Urinary bladder (tissue), 4 donors: ENCODE results near the gene CCDC85C. TPM values are rescaled to one million over a fixed set of nuclear protein-coding genes. Genes with fewer than 3 reads are reported as not detected.

Experiments used
- DNase-seq: peaks from one replicate; pipeline ENCODE4 v3.0.0-alpha.2; 2015; ENCODE audit errors: extremely low spot score
- H3K27ac ChIP-seq: one replicate; pipeline ENCODE4 v1.5.1; 2013; ENCODE audit warnings: low read depth, mild to moderate bottlenecking, moderate library complexity
- H3K36me3 ChIP-seq: one replicate; pipeline ENCODE4 v1.6.1; 2013; ENCODE audit warnings: mild to moderate bottlenecking, moderate library complexity; ENCODE audit not compliant: insufficient read depth
- H3K4me1 ChIP-seq: one replicate; pipeline ENCODE4 v1.6.1; 2013; ENCODE audit warnings: mild to moderate bottlenecking, moderate library complexity; ENCODE audit not compliant: insufficient read depth
- H3K4me3 ChIP-seq: one replicate; pipeline ENCODE4 v1.5.1; 2013; ENCODE audit warnings: low read depth, low read length
- WGBS: extraction: QIAGEN DNeasy Blood & Tissue Kit; methylation state at CpG from one replicate; pipeline ENCODE4 v1.1.7; 2013; 5-methylcytosine and 5-hydroxymethylcytosine counted together
- polyA plus RNA-seq: library from polyadenylated mRNA; stranded (reverse); fragments of 200-250 nt; gene quantifications from one replicate; pipeline ENCODE4 v1.2.3, GENCODE V29; 2013
- total RNA-seq: library from RNA; depleted of rRNA; stranded (reverse); fragments of >200 nt; gene quantifications from one replicate; pipeline ENCODE4 v1.2.3, GENCODE V29; 2014
- donor health status: healthy with polysubstance abuse.
- donor health status: healthy.

The CCDC85C gene
- total and polyA plus RNA-seq, 2 donors = 5.8 to 36.0 TPM

DNA sequence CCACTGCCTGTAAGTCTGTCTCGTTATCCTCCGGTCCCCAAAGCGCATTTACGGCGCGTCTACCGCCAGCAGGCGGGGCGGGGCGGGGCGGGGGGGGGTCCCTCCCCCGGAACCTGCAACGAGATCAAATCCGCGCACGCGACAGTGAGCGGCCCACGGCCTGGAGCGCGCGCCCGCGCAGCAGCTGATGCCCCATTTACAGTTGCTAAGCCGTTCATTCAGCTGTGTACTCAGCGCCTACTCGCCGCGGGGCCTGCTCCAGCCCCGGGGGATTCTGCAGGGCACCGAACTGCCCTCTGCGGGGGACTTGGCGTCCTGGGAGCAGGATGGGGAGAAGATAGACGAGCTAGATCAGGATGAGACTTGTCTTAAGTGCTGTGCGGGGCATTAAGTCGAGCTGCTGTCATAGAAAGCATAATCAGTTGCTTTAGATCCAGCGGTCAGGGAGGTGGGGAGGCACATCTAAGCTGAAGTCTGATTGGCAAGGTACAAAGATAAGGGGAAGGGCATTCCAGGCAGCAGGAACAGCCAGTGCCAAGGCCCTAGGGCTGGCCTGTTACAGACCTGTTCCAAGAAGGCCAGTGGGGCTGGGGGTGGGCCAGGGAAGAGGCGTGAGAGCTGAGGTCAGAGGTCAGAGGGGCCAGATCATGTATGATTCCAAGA lies 1.4 kb upstream of the CCDC85C start:
- 4% methylated on average over 38 of the region's 38 CpGs for WGBS
- H3K4me1 ChIP-seq = no peaks in the 10 kb centered on the region
- H3K27ac ChIP-seq = peak overlapping the region; percentile 84
- H3K4me3 ChIP-seq = peak overlapping the region; percentile 76
- no peaks in the 10 kb centered on the region for H3K36me3 ChIP-seq
- DNase-seq = no peak

DNA sequence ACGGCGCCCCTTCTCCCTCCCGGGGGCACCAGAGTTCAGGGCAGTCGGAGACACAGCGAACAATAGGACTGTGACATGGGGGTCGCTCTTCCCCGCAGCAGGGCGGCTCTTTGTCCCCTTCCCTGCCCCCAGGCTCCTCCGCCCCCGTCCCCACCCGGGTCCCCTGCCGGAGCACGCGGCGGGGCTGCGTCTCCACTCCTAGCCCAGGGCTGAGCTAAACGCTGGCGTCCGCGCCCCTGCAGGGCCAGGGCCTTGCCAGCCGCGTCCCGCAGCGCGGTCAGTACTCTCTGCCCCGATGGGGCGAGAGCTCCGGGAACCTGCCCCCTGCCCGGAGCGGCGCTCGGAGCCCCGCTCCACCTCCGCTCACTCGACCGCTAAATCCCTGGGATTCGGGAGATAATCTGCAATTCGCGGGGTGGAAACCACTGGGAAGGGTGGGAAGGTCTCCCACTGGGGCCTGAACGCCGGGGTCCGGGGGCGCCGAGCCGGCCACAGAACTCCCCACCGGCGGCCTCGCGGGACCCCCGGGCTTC lies 825 bp upstream of the CCDC85C start:
- DNase-seq = no peak
- Histone ChIP-seq H3K36me3 (no peaks in the 10 kb centered on the region), H3K27ac (peak overlapping the region; percentile 84), H3K4me1 (no peaks in the 10 kb centered on the region), H3K4me3 (peak overlapping the region; percentile 76)
- under 1% methylated on average over 50 of the region's 50 CpGs for WGBS

DNA sequence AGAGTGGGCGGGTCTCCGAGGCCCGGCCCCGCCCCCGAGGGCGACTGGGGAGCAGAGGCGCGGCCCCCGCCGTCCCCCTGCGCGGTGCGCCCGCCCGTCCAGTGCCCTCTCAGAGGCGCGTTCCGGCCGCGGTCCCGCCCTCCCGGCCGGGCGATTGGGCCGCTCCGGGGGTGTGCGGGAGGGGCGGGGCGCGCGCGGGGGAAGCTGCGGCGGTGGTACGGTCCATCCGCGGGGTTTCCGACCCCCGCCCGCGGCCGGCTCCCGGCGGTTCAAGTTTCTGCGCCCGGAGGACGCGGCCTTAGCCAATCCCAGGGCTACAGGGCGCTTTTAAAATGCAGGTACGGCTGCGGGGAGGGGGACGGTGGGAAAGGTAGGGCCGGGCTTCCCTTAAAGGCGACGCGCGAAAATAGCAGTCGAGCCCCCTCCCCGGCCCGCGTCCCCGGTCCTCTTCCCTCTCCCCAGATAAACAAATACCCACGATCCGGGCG lies 315 bp upstream of the CCDC85C start:
- no peaks in the 10 kb centered on the region for H3K4me1 ChIP-seq
- H3K27ac ChIP-seq = peak overlapping the region; percentile 84
- WGBS = 1% methylated on average over 63 of the region's 65 CpGs
- H3K4me3 ChIP-seq = peak overlapping the region; percentile 76
- DNase-seq = peak; percentile 85
- no peaks in the 10 kb centered on the region for H3K36me3 ChIP-seq

DNA sequence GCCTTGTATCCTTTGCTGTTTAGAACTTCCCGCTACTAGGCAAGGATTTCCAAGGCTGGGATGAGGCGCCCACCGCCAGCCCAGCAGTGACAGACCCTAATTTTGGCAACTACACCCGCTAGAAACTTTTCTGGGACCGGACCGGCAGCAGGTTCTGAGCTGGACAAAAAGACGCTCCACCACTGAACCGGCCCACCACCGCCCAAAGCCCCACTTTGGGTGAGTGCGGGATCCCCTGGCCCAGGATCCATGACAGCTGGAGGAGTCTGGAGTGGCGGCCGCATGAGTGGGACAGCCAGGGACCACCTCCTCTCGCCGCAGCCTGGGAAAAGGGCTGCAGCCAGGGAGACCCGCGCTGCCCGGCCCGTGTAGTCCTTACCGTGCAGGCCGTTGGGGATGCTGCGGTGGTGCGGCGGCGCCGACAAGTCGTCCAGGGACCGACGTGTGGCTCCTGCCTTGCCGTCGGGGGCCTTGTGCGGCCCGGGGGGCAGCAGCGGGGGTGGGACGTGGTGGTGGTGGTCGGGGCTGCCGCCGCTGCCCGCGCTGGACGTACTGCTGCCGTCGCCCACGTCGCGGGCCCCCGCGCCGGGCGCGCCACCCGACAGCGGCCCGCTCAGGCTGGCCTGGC lies 1.1 kb downstream of the CCDC85C start:
- no peak for DNase-seq
- WGBS = 20% methylated on average over 53 of the region's 53 CpGs
- no peak overlapping the region for H3K27ac ChIP-seq
- H3K4me3 ChIP-seq = peak overlapping the region; percentile 67
- H3K36me3 ChIP-seq = no peaks in the 10 kb centered on the region
- H3K4me1 ChIP-seq = no peaks in the 10 kb centered on the region

DNA sequence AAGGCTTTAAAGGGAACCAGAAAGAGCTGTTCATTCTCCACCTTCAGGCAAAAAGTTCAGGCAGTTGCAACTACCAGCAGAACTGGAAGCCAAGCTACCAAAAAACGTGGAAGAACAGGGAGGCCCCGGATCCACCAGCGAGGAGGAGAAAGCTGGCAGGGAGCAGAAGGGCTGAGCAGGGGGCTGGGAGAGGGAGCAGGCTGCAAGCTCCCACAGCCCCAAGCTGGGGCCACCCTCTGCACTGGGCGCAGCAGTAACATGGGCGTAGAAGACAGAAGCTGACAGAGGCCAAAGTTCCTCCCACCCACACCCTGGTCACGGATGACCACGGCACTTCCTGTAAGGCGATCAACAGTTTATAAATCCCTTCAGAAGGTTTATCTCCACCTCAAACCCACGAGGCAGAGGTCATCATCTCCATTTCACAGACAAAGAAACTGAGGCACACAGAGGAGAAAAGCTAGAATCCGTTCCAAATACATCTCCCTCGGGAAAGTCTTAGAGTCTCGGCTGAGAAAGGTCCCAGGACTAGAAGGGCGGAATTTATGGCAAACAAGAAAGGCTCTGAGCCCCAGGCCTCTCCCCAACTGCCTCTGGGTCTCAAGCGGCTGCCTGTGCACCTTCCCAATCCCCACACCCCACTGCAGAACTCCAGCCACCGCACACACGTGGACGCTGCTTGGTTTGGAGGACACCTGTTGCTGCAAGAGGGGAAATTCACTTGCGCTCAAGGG lies 1.8 kb downstream of the CCDC85C start:
- H3K4me1 ChIP-seq = no peaks in the 10 kb centered on the region
- H3K36me3 ChIP-seq = no peaks in the 10 kb centered on the region
- H3K27ac ChIP-seq = peak overlapping the region; percentile 19
- 22% methylated on average over 18 of the region's 18 CpGs for WGBS
- DNase-seq = no peak
- H3K4me3 ChIP-seq = peak overlapping the region; percentile 67

DNA sequence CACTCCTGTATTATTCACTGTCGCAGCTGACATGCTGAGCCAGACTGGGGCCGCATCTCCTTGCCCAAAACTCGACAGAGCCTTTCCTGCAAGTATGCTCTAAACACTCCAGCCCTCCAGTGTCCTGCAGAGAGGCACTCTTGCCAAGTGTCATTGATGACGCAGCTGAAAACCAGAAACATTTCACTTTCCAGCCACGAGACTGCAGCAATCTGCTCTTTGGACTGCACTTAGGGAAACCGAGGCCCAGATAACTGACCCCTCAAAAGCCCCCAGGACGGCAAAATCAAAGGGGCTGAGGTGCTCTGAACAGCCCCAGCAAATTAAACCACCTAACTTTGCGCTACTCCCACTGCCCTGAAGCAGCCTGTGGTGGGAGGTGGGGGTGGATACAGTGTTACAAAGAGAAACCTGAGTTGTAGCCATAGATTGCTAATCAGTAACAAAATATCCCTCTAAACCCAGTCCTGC lies 2.6 kb downstream of the CCDC85C start:
- H3K36me3 ChIP-seq = no peaks in the 10 kb centered on the region
- DNase-seq = no peak
- H3K4me1 ChIP-seq = no peaks in the 10 kb centered on the region
- H3K4me3 ChIP-seq = peak overlapping the region; percentile 67
- peak overlapping the region; percentile 4 for H3K27ac ChIP-seq
- WGBS = 47% methylated on average over 8 of the region's 8 CpGs

DNA sequence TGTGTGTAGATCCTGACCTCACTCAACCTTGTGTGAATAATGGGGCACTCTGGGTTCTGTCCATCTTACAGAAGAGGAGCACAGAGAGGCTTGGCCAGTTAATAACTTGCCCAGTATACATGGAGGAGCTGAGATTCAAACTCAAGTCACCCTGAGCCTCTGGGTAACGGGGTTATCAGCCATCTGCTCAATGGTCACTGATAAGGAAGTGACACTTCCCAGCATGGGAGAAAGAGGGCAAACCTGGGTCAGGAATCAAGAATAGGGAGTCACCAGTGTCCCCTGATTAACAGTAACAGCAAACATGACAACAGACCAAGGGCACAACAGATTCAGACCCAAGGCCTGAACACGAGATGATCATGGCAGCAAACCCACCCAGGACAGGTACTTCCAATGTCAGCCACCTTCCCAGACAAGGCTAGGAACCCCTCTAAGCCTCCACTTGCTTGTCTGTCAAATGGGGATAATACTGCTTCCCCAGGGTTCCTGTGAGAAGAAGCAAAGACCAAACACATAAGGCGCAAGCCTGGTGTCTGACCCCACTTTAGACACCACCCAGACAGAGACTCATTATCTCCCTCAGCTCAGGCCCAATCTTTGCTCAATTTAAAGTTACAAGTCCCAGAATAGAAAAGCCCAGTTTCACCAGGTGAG lies 3.6 kb downstream of the CCDC85C start:
- no peaks in the 10 kb centered on the region for H3K4me1 ChIP-seq
- no peak overlapping the region for H3K4me3 ChIP-seq
- H3K27ac ChIP-seq = no peak overlapping the region
- 89% methylated on average over 3 of the region's 3 CpGs for WGBS
- no peaks in the 10 kb centered on the region for H3K36me3 ChIP-seq
- DNase-seq = no peak

DNA sequence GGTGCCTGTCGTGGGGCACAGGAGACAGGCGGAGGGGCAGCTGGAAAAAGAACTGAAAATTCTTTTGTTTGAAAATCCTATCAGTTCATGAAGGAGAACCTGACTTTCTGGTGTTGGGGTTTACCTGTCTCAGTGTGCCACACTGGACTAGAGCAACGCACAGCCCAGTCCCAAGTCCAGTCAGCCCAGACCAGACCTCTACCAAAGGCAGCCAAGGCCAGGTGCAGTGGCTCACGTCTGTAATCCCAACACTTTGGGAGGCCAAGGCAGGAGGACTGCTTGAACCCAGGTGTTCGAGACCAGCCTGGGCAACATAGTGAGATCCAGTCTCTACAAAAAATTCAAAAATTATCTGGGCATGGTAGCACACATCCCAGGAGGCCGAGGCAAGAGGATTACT lies 4.6 kb downstream of the CCDC85C start:
- Histone ChIP-seq H3K36me3 (no peaks in the 10 kb centered on the region), H3K27ac (no peak overlapping the region), H3K4me1 (no peaks in the 10 kb centered on the region), H3K4me3 (no peak overlapping the region)
- 83% methylated on average over 6 of the region's 6 CpGs for WGBS
- DNase-seq = no peak

DNA sequence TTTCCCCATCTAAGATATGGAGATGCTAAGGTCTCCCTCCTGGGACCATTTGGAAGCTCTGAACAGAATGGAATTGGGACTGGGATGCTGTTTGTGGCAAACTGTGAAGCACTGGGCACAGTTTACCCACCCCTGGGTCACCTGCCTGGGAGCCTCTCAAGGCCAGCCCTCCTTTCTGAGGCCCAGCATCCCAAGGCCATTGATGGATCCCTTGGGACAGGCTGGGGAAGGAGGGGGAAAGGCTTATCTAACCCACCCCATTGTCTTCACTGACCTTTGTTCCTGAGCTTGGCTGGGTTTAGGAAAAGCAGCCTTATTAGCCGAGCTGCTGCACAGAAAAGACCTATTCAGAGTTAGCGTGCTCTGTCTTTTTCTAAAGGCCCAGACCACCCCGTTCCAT lies 5.2 kb downstream of the CCDC85C start:
- no peak for DNase-seq
- Histone ChIP-seq H3K36me3 (no peaks in the 10 kb centered on the region), H3K4me3 (no peak overlapping the region), H3K4me1 (no peaks in the 10 kb centered on the region), H3K27ac (no peak overlapping the region)
- WGBS = 78% methylated on average over 3 of the region's 3 CpGs

DNA sequence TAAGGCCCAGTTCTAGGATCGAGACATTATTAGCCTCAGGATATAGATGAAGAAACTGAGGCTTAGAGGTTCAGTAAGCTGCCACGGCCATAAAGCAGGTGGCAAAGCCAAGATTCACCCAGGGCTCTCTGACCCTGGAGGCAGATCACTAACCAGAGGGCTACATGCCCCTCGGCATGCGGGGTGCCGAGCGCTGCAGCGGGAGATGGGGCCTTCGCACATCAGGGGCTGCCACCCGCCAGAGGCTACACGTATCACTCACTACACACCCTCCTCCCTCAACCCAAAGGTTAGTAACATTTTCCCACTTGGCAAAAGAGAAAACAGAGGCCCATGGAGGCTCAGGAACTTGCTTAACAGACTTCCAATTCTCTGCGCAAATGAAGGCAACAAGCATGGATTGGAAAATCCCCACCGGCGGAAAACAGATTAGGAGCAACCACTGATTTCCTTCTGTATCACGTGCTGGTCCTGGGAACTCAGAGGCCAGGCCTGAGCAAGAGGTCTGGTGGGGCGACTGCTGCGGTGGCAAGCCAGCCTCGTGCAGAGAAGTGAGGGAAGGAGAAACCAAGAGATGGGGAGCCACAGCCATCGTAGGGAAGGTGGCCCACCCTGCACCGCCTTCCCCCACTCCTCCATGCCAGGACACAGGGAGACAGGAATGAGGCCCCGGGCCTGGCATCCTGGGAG lies 6.0 kb downstream of the CCDC85C start:
- WGBS = 87% methylated on average over 20 of the region's 20 CpGs
- Histone ChIP-seq H3K27ac (no peak overlapping the region), H3K4me1 (no peaks in the 10 kb centered on the region), H3K36me3 (no peaks in the 10 kb centered on the region), H3K4me3 (no peak overlapping the region)
- DNase-seq = no peak

DNA sequence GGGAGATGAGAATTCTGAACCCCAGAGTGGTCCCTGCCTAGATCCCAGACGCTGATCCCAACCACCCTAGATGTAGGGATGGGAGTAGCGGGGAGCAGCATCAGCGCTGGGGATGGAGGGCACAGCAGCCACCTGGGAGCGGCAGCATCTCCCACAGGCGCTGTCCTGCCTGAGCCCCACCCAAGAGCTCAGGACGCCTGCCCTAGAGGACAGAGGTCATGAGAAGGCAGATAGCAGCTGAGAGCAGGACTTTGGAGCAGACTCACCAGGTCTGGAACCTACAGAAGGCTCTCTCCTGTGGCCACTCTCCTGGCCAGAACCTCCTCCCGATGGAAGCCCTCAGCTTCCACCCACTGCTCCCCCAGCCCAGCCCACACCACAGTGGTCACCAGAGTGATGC lies 7.2 kb downstream of the CCDC85C start:
- no peaks in the 10 kb centered on the region for H3K36me3 ChIP-seq
- H3K4me1 ChIP-seq = no peaks in the 10 kb centered on the region
- 92% methylated on average over 7 of the region's 7 CpGs for WGBS
- DNase-seq = no peak
- no peak overlapping the region for H3K4me3 ChIP-seq
- no peak overlapping the region for H3K27ac ChIP-seq

DNA sequence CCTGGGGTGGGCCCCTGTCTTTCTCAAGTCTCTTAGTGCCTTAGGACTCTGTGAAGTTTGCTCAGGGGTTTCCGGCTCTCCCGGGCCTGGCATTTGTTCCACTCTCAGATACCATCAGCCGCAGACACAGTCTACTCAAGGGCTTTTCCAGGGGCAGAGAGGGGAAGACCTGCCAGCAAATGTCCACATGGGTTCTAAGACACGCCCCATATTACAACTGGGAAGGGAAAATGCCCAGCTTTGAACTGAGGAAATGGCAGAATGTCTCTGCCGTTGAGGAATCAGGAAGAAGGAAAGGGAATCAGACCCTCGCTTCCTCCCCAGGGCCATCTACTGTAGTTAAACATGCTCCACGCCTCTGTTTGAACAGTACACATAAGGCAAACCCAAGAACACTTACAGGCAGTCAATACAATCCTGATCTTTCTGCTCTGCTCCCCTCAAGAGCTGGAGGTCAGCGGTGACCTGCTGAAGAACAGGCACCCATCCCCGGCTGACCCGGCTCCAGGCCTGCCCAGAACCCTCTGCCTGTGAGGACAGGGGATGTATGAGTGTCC lies 7.9 kb downstream of the CCDC85C start:
- WGBS = 70% methylated on average over 10 of the region's 10 CpGs
- Histone ChIP-seq H3K4me1 (no peaks in the 10 kb centered on the region), H3K27ac (peak overlapping the region; percentile 2), H3K4me3 (no peak overlapping the region), H3K36me3 (no peaks in the 10 kb centered on the region)
- DNase-seq = no peak

DNA sequence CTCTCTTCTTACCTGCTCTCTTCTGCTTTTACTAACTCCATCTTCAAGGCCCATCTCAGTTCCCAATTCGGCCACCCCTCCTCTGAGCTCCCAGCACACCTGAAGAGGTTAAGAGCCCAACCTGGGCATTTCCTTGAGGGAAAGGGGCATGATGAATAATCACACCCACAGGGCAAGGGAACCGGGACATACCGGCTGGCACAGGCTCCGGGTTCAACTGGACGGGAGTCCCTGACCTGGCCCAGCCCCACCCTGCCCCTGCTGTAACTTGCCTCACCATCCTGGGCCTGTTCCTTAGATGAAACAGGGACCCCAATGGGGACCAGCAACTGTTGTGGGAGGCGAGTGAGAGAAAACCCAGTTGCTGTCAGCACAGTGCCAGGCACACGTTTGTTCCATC lies 8.5 kb downstream of the CCDC85C start:
- no peak overlapping the region for H3K27ac ChIP-seq
- no peak for DNase-seq
- H3K4me1 ChIP-seq = no peaks in the 10 kb centered on the region
- 75% methylated on average over 7 of the region's 7 CpGs for WGBS
- no peaks in the 10 kb centered on the region for H3K36me3 ChIP-seq
- no peak overlapping the region for H3K4me3 ChIP-seq
